ENCODE measurements around the gene UTP18.
A peak's percentile ranks its signal among the peaks of the same experiment; 100 is the strongest.

DNA sequence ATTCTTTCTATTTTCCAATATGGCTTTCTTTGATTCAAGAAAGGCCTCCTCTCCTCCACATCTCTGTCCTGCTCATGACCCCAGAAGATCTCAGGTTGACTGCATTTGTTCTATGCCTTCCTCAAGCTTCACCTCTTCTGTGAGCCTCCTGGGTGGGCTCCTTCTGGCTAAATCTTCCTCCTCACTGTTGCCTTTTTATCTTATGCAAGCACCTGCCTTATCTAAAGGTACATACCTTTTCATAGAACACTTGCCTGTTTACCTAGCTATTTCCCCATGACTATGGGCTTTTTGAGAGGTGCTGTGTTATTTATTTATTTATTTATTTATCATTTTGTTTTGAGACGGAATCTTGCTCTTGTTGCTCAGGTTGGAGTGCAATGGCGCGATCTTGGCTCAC lies 81.1 kb downstream of the UTP18 start:
- TF ChIP-seq ZBTB17 (CRISPR knock-in tag; IDR thresholded peaks at IDR 0.05) (no peak), GATAD2B (IDR thresholded peaks at IDR 0.05; ENCODE audit: borderline replicate concordance) (no peak), POLR2H (tag; IDR thresholded peaks at IDR 0.05; ENCODE audit: low read depth) (no peak), TSC22D4 (tag; IDR thresholded peaks at IDR 0.05) (no peak), KLF13 (tag; IDR thresholded peaks at IDR 0.05; ENCODE audit: borderline replicate concordance, low read depth) (no peak), KLF16 (IDR thresholded peaks at IDR 0.05) (no peak), PHF8 (IDR thresholded peaks at IDR 0.05; ENCODE audit: borderline replicate concordance, low read length) (no peak), MEF2A (IDR thresholded peaks at IDR 0.05; ENCODE audit: control insufficient read depth, low read depth, low read length) (no peak), CBX2 (IDR thresholded peaks at IDR 0.05; ENCODE audit: insufficient read depth, low read length, poor library complexity, severe bottlenecking) (no peak), TAL1 (IDR thresholded peaks at IDR 0.05) (peak; percentile 63), CBFA2T3 (IDR thresholded peaks at IDR 0.05) (peak; percentile 45; the same call in 1 of the 2 replicates)
- TF ChIP-seq, protein P1, sequence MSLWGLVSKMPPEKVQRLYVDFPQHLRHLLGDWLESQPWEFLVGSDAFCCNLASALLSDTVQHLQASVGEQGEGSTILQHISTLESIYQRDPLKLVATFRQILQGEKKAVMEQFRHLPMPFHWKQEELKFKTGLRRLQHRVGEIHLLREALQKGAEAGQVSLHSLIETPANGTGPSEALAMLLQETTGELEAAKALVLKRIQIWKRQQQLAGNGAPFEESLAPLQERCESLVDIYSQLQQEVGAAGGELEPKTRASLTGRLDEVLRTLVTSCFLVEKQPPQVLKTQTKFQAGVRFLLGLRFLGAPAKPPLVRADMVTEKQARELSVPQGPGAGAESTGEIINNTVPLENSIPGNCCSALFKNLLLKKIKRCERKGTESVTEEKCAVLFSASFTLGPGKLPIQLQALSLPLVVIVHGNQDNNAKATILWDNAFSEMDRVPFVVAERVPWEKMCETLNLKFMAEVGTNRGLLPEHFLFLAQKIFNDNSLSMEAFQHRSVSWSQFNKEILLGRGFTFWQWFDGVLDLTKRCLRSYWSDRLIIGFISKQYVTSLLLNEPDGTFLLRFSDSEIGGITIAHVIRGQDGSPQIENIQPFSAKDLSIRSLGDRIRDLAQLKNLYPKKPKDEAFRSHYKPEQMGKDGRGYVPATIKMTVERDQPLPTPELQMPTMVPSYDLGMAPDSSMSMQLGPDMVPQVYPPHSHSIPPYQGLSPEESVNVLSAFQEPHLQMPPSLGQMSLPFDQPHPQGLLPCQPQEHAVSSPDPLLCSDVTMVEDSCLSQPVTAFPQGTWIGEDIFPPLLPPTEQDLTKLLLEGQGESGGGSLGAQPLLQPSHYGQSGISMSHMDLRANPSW (CRISPR knock-in tag; IDR thresholded peaks at IDR 0.05) = no peak
- TF ChIP-seq, protein P2, sequence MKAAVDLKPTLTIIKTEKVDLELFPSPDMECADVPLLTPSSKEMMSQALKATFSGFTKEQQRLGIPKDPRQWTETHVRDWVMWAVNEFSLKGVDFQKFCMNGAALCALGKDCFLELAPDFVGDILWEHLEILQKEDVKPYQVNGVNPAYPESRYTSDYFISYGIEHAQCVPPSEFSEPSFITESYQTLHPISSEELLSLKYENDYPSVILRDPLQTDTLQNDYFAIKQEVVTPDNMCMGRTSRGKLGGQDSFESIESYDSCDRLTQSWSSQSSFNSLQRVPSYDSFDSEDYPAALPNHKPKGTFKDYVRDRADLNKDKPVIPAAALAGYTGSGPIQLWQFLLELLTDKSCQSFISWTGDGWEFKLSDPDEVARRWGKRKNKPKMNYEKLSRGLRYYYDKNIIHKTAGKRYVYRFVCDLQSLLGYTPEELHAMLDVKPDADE (conservative IDR thresholded peaks at IDR 0.05; ENCODE audit: control insufficient read depth, low read depth, low read length) = no peak
